Liver (tissue), 9 donors: ENCODE results near the gene ARTN. TPM values are rescaled to one million over a fixed set of nuclear protein-coding genes. Genes with fewer than 3 reads are reported as not detected.

Source experiments
- DNase-seq: peaks from one replicate; pipeline ENCODE4 v3.0.0-alpha.2; 2017; ENCODE audit warnings: low spot score
- H3K27ac ChIP-seq, 2 donors: one replicate each; pipeline ENCODE4 v1.7.0; 2013; ENCODE audit warnings: inconsistent platforms in 2 of 2, low read length in 2 of 2, control low read depth in 1 of 2, low read depth in 1 of 2, mild to moderate bottlenecking in 1 of 2
- H3K27me3 ChIP-seq, 4 donors: one replicate each; pipeline versions ENCODE4 v1.6.1 to v1.7.0; 2013; ENCODE audit warnings: low read length in 3 of 4, inconsistent platforms in 1 of 4, mild to moderate bottlenecking in 1 of 4, moderate library complexity in 1 of 4; ENCODE audit not compliant: control insufficient read depth in 4 of 4, insufficient read depth in 4 of 4
- H3K36me3 ChIP-seq, 4 donors: one replicate each; pipeline versions ENCODE4 v1.6.1 to v1.7.0; 2013; ENCODE audit warnings: low read length in 3 of 4, mild to moderate bottlenecking in 3 of 4, low read depth in 1 of 4, moderate library complexity in 1 of 4; ENCODE audit not compliant: control insufficient read depth in 4 of 4, insufficient read depth in 3 of 4
- H3K4me1 ChIP-seq, 4 donors: one replicate each; pipeline versions ENCODE4 v1.6.1 to v1.7.0; 2013; ENCODE audit warnings: low read length in 3 of 4, mild to moderate bottlenecking in 3 of 4, moderate library complexity in 1 of 4; ENCODE audit not compliant: control insufficient read depth in 4 of 4, insufficient read depth in 4 of 4
- H3K4me3 ChIP-seq, 3 donors: one replicate each; pipeline versions ENCODE4 v1.6.1 to v1.7.0; 2013; ENCODE audit warnings: low read length in 3 of 3, control low read depth in 1 of 3, low read depth in 1 of 3, mild to moderate bottlenecking in 1 of 3
- H3K9ac ChIP-seq, 2 donors: one replicate each; pipeline ENCODE4 v1.7.0; 2013; ENCODE audit warnings: low read length in 2 of 2, mild to moderate bottlenecking in 2 of 2, moderate library complexity in 2 of 2, control low read depth in 1 of 2, low read depth in 1 of 2
- H3K9me3 ChIP-seq, 4 donors: one replicate each; pipeline versions ENCODE4 v1.6.1 to v1.7.0; 2013; ENCODE audit warnings: low read length in 3 of 4; ENCODE audit not compliant: control insufficient read depth in 4 of 4
- EGR1 ChIP-seq, 2 donors: IDR thresholded peaks; 2 replicates each; pipeline ENCODE4 v1.6.1; 2016 to 2018; ENCODE audit warnings: antibody characterized with exemption in 2 of 2, low read depth in 2 of 2
- FOXA1 ChIP-seq: IDR thresholded peaks from 2 replicates; pipeline ENCODE4 v1.6.1; 2016; ENCODE audit warnings: antibody characterized with exemption
- FOXA2 ChIP-seq: IDR thresholded peaks from 2 replicates; pipeline ENCODE4 v1.6.1; 2016; ENCODE audit warnings: antibody characterized with exemption
- GABPA ChIP-seq, 2 donors: IDR thresholded peaks in 1 of 2; conservative IDR thresholded peaks in 1 of 2; 2 replicates each; pipeline ENCODE4 v1.6.1; 2016; ENCODE audit warnings: antibody characterized with exemption in 2 of 2, mild to moderate bottlenecking in 1 of 2, moderate library complexity in 1 of 2
- HNF4A ChIP-seq, 2 donors: conservative IDR thresholded peaks; 2 replicates each; pipeline ENCODE4 v1.6.1; 2016; ENCODE audit warnings: antibody characterized with exemption in 2 of 2, mild to moderate bottlenecking in 2 of 2
- HNF4G ChIP-seq: IDR thresholded peaks from 2 replicates; pipeline ENCODE4 v1.6.1; 2016; ENCODE audit warnings: antibody characterized with exemption
- JUND ChIP-seq, 2 donors: IDR thresholded peaks; 2 replicates each; pipeline ENCODE4 v1.6.1; 2016; ENCODE audit warnings: antibody characterized with exemption in 2 of 2
- NR2F2 ChIP-seq: IDR thresholded peaks from 2 replicates; pipeline ENCODE4 v1.6.1; 2016; ENCODE audit warnings: antibody characterized with exemption
- RAD21 ChIP-seq, 2 donors: IDR thresholded peaks; 2 replicates each; pipeline ENCODE4 v1.6.1; 2016; ENCODE audit warnings: antibody characterized with exemption in 2 of 2, mild to moderate bottlenecking in 2 of 2
- RXRA ChIP-seq, 2 donors: IDR thresholded peaks; 2 replicates each; pipeline ENCODE4 v1.6.1; 2017 to 2018; ENCODE audit warnings: antibody characterized with exemption in 2 of 2, mild to moderate bottlenecking in 1 of 2
- SP1 ChIP-seq: IDR thresholded peaks from 2 replicates; pipeline ENCODE4 v1.6.1; 2018; ENCODE audit warnings: antibody characterized with exemption, mild to moderate bottlenecking
- TAF1 ChIP-seq: conservative IDR thresholded peaks from 2 replicates; pipeline ENCODE4 v1.6.1; 2016; ENCODE audit warnings: antibody characterized with exemption, mild to moderate bottlenecking
- YY1 ChIP-seq: IDR thresholded peaks from 2 replicates; pipeline ENCODE4 v1.6.1; 2016; ENCODE audit warnings: antibody characterized with exemption, mild to moderate bottlenecking
- WGBS: extraction: QIAGEN DNeasy Blood & Tissue Kit; methylation state at CpG from one replicate; pipeline ENCODE4 v1.1.7; 2013; 5-methylcytosine and 5-hydroxymethylcytosine counted together
- polyA plus RNA-seq, 2 donors: library from polyadenylated mRNA; stranded (reverse) in 1 of 2; unstranded in 1 of 2; fragments of 200-250 nt in 1 of 2; fragments of >200 nt in 1 of 2; fragmentation: Nextera tagmentation in 1 of 2; extraction: Ambion mirVana in 1 of 2; gene quantifications; one replicate each; pipeline versions ENCODE4 v1.2.1 to v1.2.3, GENCODE V29; 2013 to 2015
- total RNA-seq, 2 donors: library from RNA; depleted of rRNA; stranded (reverse); fragments of >200 nt; gene quantifications; one replicate each; pipeline ENCODE4 v1.2.3, GENCODE V29; 2014
- TF ChIP-seq, protein P1 (sequence below): IDR thresholded peaks from 2 replicates; pipeline ENCODE4 v1.6.1; 2016; ENCODE audit warnings: antibody characterized with exemption
- TF ChIP-seq, protein P2 (sequence below): fragments of 150-350 bp; IDR thresholded peaks from 2 replicates; pipeline ENCODE4 v1.5.1; 2017; ENCODE audit warnings: improper control_type of control experiment, low read depth, low read length; ENCODE audit not compliant: missing input control
- TF ChIP-seq, protein P3 (sequence below): IDR thresholded peaks from 2 replicates; pipeline ENCODE4 v1.6.1; 2016; ENCODE audit warnings: antibody characterized with exemption, mild to moderate bottlenecking
- TF ChIP-seq, protein P4 (sequence below): IDR thresholded peaks from 2 replicates; pipeline ENCODE4 v1.6.1; 2016; ENCODE audit warnings: antibody characterized with exemption
- TF ChIP-seq, protein P5 (sequence below): IDR thresholded peaks from 2 replicates; pipeline ENCODE4 v1.6.1; 2016; ENCODE audit warnings: antibody characterized with exemption
- donor health status: healthy.
- donor health status: healthy.
- donor health status: healthy.
- donor health status: healthy.
- donor health status: healthy.

The ARTN gene
- total and polyA plus RNA-seq, 4 donors: 0.05 to 0.08 TPM; not detected in 2

DNA sequence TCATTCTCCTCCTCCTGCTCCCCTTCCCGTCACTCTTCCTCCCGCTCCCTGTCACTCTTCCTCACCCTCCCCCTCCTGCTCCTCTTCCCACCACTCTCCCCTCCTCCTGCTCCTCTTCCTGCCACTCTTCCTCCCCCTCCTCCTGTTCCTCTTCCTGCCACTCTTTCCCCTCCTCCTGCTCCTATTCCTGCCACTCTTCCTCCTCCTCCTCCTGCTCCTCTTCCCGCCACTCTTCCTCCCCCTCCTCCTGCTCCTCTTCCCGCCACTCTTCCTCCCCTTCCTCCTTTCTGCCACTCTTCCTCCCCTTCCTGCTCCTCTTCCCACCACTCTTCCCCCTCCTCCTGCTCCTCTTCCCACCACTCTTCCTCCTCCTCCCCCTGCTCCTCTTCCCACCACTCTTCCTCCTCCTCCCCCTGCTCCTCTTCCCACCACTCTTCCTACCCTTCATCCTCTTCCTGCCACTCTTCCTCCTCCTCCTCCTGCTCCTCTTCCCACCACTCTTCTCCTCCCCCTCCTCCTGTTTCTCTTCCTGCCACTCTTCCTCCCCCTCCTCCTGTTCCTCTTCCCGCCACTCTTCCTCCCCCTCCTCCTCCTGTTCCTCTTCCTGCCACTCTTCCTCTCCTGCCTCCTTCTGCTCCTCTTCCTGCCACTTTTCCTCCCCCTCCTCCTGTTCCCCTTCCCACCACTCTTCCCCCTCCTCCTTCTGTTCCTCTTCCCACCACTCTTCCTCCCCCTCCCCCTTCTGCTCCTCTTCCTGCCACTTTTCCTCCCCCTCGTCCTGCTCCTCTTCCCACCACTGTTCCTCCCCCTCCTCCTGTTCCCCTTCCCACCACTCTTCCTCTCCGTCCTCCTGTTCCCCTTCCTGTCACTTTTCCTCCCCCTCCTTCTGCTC lies 28.7 kb upstream of the ARTN start:
- H3K27ac ChIP-seq: no peak overlapping the region
- no peak overlapping the region for H3K9ac ChIP-seq
- DNase-seq: no peak
- H3K36me3 ChIP-seq: peaks cover 0 to 6% (median 0%) of the 10 kb centered on the region in 4 donors
- 58% methylated on average over 7 of the region's 7 CpGs for WGBS
- TF ChIP-seq NR2F2 (no peak), GABPA (IDR thresholded peaks at IDR 0.05 in 1 of 2, conservative IDR thresholded peaks at IDR 0.05 in 1 of 2) (no peak), EGR1 (IDR thresholded peaks at IDR 0.05; ENCODE audit: low read depth in 2 of 2) (no peak), TAF1 (no peak), HNF4A (conservative IDR thresholded peaks at IDR 0.05) (no peak), SP1 (no peak), HNF4G (no peak), FOXA1 (no peak)
- no peaks in the 10 kb centered on the region for H3K27me3 ChIP-seq
- H3K9me3 ChIP-seq: no peaks in the 10 kb centered on the region
- no peaks in the 10 kb centered on the region for H3K4me1 ChIP-seq
- no peak overlapping the region for H3K4me3 ChIP-seq

DNA sequence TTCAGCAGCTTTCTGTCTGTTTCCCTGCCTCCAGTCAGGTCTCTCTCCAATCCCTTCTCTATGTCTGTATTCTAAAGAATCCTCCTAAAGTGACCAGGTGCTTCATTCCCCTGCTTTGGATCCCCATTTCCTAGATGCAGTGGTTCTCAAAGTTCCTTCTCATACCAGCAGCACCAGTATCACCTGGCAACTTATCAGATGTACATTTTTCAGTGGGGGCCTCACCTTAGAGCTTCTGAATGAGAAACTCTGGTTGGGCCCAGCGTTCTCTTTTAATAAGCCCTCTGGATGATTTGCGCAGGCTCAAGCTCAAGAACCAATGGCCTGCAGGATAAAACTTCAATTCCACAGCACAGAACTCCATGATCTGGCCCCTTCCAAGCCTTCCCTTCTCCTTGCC lies 25.4 kb upstream of the ARTN start:
- no peak overlapping the region for H3K9ac ChIP-seq
- DNase-seq: no peak
- no peak overlapping the region for H3K4me3 ChIP-seq
- no peaks in the 10 kb centered on the region for H3K27me3 ChIP-seq
- TF ChIP-seq YY1: no peak
- no peak for TF ChIP-seq HNF4A (conservative IDR thresholded peaks at IDR 0.05)
- TF ChIP-seq, protein P1, sequence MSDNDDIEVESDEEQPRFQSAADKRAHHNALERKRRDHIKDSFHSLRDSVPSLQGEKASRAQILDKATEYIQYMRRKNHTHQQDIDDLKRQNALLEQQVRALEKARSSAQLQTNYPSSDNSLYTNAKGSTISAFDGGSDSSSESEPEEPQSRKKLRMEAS: no peak
- no peak for TF ChIP-seq EGR1 (IDR thresholded peaks at IDR 0.05; ENCODE audit: low read depth in 2 of 2)
- TF ChIP-seq, protein P2, sequence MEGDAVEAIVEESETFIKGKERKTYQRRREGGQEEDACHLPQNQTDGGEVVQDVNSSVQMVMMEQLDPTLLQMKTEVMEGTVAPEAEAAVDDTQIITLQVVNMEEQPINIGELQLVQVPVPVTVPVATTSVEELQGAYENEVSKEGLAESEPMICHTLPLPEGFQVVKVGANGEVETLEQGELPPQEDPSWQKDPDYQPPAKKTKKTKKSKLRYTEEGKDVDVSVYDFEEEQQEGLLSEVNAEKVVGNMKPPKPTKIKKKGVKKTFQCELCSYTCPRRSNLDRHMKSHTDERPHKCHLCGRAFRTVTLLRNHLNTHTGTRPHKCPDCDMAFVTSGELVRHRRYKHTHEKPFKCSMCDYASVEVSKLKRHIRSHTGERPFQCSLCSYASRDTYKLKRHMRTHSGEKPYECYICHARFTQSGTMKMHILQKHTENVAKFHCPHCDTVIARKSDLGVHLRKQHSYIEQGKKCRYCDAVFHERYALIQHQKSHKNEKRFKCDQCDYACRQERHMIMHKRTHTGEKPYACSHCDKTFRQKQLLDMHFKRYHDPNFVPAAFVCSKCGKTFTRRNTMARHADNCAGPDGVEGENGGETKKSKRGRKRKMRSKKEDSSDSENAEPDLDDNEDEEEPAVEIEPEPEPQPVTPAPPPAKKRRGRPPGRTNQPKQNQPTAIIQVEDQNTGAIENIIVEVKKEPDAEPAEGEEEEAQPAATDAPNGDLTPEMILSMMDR: no peak
- TF ChIP-seq SP1: no peak
- no peak for TF ChIP-seq RXRA (IDR thresholded peaks at IDR 0.05)
- no peak for TF ChIP-seq GABPA (IDR thresholded peaks at IDR 0.05 in 1 of 2, conservative IDR thresholded peaks at IDR 0.05 in 1 of 2)
- no peak for TF ChIP-seq JUND (IDR thresholded peaks at IDR 0.05)
- WGBS: 97% methylated on average over 2 of the region's 2 CpGs
- no peak overlapping the region for H3K27ac ChIP-seq
- H3K36me3 ChIP-seq: peaks cover 0 to 6% (median 0%) of the 10 kb centered on the region in 4 donors
- H3K4me1 ChIP-seq: no peaks in the 10 kb centered on the region
- H3K9me3 ChIP-seq: no peaks in the 10 kb centered on the region

DNA sequence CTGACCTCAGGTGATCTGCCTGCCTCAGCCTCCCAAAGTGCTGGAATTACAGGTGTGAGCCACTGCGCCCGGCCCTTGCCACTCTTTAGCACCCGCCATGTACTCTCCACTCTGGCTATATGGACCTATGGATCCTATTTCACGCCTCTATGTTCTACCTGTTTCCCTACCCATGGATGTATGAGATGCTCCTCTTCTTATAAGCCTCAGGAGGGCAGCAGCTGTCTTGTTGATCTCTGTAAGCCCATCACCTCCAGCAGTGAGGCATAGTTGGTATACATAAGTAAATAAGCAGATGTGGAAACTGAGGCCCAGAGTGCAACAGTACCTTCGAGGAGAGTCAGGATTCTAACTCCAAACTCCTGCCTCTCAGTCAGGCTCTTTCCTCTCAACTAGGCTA lies 24.7 kb upstream of the ARTN start:
- Histone ChIP-seq H3K4me1 (no peaks in the 10 kb centered on the region), H3K9me3 (no peaks in the 10 kb centered on the region), H3K27ac (no peak overlapping the region), H3K9ac (no peak overlapping the region), H3K36me3 (peaks cover 0 to 6% (median 0%) of the 10 kb centered on the region in 4 donors), H3K4me3 (no peak overlapping the region), H3K27me3 (no peaks in the 10 kb centered on the region)
- 97% methylated on average over 5 of the region's 5 CpGs for WGBS
- TF ChIP-seq RXRA (IDR thresholded peaks at IDR 0.05) (no peak), EGR1 (IDR thresholded peaks at IDR 0.05; ENCODE audit: low read depth in 2 of 2) (no peak), RAD21 (IDR thresholded peaks at IDR 0.05) (no peak), YY1 (no peak), FOXA2 (no peak), NR2F2 (no peak), HNF4A (conservative IDR thresholded peaks at IDR 0.05) (no peak), TAF1 (no peak), JUND (IDR thresholded peaks at IDR 0.05) (no peak)
- TF ChIP-seq, protein P3, sequence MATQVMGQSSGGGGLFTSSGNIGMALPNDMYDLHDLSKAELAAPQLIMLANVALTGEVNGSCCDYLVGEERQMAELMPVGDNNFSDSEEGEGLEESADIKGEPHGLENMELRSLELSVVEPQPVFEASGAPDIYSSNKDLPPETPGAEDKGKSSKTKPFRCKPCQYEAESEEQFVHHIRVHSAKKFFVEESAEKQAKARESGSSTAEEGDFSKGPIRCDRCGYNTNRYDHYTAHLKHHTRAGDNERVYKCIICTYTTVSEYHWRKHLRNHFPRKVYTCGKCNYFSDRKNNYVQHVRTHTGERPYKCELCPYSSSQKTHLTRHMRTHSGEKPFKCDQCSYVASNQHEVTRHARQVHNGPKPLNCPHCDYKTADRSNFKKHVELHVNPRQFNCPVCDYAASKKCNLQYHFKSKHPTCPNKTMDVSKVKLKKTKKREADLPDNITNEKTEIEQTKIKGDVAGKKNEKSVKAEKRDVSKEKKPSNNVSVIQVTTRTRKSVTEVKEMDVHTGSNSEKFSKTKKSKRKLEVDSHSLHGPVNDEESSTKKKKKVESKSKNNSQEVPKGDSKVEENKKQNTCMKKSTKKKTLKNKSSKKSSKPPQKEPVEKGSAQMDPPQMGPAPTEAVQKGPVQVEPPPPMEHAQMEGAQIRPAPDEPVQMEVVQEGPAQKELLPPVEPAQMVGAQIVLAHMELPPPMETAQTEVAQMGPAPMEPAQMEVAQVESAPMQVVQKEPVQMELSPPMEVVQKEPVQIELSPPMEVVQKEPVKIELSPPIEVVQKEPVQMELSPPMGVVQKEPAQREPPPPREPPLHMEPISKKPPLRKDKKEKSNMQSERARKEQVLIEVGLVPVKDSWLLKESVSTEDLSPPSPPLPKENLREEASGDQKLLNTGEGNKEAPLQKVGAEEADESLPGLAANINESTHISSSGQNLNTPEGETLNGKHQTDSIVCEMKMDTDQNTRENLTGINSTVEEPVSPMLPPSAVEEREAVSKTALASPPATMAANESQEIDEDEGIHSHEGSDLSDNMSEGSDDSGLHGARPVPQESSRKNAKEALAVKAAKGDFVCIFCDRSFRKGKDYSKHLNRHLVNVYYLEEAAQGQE: no peak
- TF ChIP-seq, protein P4, sequence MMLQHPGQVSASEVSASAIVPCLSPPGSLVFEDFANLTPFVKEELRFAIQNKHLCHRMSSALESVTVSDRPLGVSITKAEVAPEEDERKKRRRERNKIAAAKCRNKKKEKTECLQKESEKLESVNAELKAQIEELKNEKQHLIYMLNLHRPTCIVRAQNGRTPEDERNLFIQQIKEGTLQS: no peak
- TF ChIP-seq, protein P5, sequence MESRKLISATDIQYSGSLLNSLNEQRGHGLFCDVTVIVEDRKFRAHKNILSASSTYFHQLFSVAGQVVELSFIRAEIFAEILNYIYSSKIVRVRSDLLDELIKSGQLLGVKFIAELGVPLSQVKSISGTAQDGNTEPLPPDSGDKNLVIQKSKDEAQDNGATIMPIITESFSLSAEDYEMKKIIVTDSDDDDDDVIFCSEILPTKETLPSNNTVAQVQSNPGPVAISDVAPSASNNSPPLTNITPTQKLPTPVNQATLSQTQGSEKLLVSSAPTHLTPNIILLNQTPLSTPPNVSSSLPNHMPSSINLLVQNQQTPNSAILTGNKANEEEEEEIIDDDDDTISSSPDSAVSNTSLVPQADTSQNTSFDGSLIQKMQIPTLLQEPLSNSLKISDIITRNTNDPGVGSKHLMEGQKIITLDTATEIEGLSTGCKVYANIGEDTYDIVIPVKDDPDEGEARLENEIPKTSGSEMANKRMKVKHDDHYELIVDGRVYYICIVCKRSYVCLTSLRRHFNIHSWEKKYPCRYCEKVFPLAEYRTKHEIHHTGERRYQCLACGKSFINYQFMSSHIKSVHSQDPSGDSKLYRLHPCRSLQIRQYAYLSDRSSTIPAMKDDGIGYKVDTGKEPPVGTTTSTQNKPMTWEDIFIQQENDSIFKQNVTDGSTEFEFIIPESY: no peak
- DNase-seq: no peak
